Fibroblast of villous mesenchyme (primary cell): ENCODE data around the gene C21orf91. TPM values are rescaled to one million over a fixed set of nuclear protein-coding genes. Genes with fewer than 3 reads are reported as not detected.

Source experiments
- total RNA-seq: library from RNA; depleted of rRNA; stranded (reverse); fragments of >200 nt; gene quantifications from 2 replicates; pipeline ENCODE4 v1.2.3, GENCODE V29; 2012

The C21orf91 gene
- total RNA-seq, 1 donor = 10.4 TPM

Other genes starting within 250 kb of the C21orf91 start
- 23.5 and 42.3 TPM in 2 replicates for gene BTG3, start 206.5 kb downstream of the C21orf91 start, total RNA-seq